Progenitor cell of endocrine pancreas (in vitro differentiated cells): ENCODE measurements around the gene CDH6. TPM values are rescaled to one million over a fixed set of nuclear protein-coding genes. Genes with fewer than 3 reads are reported as not detected.

Experiments used
- DNase-seq: peaks from one replicate; pipeline ENCODE4 v3.0.0; 2021; ENCODE audit warnings: low spot score; ENCODE audit not compliant: unreplicated experiment
- H3K27ac Mint-ChIP-seq: 2 replicates; pipeline ENCODE4 v1.8.0; 2021; ENCODE audit warnings: mild to moderate bottlenecking, moderate library complexity, mixed read lengths
- H3K27me3 Mint-ChIP-seq: 2 replicates; pipeline ENCODE4 v1.8.0; 2021; ENCODE audit warnings: mixed read lengths
- H3K36me3 Mint-ChIP-seq: 2 replicates; pipeline ENCODE4 v1.8.0; 2022; ENCODE audit warnings: mixed read lengths; ENCODE audit not compliant: insufficient read depth
- H3K4me1 Mint-ChIP-seq: 2 replicates; pipeline ENCODE4 v1.8.0; 2021; ENCODE audit warnings: low read depth, mixed read lengths
- H3K4me3 Mint-ChIP-seq: 2 replicates; pipeline ENCODE4 v1.8.0; 2021; ENCODE audit warnings: low read depth, mild to moderate bottlenecking, moderate library complexity, mixed read lengths
- H3K9me3 Mint-ChIP-seq: 2 replicates; pipeline ENCODE4 v1.8.0; 2021; ENCODE audit warnings: low read depth, mixed read lengths
- long read RNA-seq: library from polyadenylated mRNA; unstranded; transcript quantifications from one replicate; pipeline ENCODE4 v2.0.0, GENCODE V29; 2020
- total RNA-seq: library from RNA; stranded (reverse); gene quantifications from 2 replicates; pipeline ENCODE4 v1.2.1, GENCODE V29; 2021
- TF ChIP-seq, protein P1 (sequence below): fragments of 200-600 bp; sonication (generic); IDR thresholded peaks from one replicate; pipeline ENCODE4 v1.5.0; 2021; ENCODE audit warnings: antibody characterized with exemption, mild to moderate bottlenecking; ENCODE audit not compliant: unreplicated experiment

The CDH6 gene
- 132 and 173 TPM in 2 replicates for total RNA-seq
- long read RNA-seq, full-length matches to known transcripts = 49 of 97 reads
- long read RNA-seq, partial matches to known transcripts = 24 of 97 reads
- long read RNA-seq, other reads (novel, unspliced or antisense) = 24 of 97 reads

DNA sequence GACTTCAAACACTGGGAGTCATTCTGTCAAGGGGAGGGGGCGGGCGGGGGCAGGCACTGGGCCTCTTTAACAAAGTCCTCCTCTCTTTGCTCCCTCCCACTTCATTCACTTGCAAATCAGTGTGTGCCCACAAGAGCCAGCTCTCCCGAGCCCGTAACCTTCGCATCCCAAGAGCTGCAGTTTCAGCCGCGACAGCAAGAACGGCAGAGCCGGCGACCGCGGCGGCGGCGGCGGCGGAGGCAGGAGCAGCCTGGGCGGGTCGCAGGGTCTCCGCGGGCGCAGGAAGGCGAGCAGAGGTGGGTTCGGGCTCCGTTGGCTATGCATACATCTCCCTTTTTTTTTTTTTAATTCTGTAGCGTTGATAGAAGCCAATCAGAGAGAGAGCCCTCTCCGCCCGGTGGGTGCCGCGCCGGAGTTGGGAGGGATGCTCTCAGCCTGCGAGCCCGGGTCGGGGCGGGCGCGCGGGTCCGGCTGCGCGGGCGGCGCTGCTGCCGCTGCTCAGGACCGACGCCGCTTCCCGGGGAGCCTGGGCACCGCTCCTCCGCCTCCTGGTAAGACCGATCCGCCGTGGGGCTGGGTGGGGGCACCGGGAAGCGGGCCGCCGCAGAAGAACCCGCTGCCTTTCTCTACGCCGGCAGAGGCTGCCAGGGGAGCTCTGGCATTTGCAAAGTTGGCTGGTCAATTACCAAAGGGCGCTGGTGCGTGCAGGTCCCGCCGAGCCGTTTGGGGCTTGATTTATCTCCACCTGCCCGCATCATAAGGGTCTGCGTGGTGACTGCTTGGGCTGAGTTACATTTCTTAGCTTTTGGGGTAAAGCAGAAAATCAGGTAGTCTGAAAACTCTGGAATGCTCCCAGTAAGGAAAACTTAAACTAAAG is at the start of gene CDH6:
CDH6 (plus strand) TSS at position 96 of the 877 bp plus-strand sequence. CDS start 73,788 bp downstream, outside the sequence.
- TF ChIP-seq, protein P1, sequence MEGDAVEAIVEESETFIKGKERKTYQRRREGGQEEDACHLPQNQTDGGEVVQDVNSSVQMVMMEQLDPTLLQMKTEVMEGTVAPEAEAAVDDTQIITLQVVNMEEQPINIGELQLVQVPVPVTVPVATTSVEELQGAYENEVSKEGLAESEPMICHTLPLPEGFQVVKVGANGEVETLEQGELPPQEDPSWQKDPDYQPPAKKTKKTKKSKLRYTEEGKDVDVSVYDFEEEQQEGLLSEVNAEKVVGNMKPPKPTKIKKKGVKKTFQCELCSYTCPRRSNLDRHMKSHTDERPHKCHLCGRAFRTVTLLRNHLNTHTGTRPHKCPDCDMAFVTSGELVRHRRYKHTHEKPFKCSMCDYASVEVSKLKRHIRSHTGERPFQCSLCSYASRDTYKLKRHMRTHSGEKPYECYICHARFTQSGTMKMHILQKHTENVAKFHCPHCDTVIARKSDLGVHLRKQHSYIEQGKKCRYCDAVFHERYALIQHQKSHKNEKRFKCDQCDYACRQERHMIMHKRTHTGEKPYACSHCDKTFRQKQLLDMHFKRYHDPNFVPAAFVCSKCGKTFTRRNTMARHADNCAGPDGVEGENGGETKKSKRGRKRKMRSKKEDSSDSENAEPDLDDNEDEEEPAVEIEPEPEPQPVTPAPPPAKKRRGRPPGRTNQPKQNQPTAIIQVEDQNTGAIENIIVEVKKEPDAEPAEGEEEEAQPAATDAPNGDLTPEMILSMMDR = no peak
- peak within 1 kb of the TSS; percentile 95 for H3K27ac Mint-ChIP-seq
- no peaks in the 10 kb centered on the region for H3K36me3 Mint-ChIP-seq
- H3K27me3 Mint-ChIP-seq = no peaks in the 10 kb centered on the region
- peak; percentile 56 for DNase-seq
- H3K4me3 Mint-ChIP-seq = peak within 1 kb of the TSS; percentile 95
- no peaks in the 10 kb centered on the region for H3K9me3 Mint-ChIP-seq
- peaks cover 37% of the 10 kb centered on the region for H3K4me1 Mint-ChIP-seq

- H3K36me3 Mint-ChIP-seq = no peaks in the 10 kb centered on the region
- no peak overlapping the region for H3K27ac Mint-ChIP-seq
- H3K4me1 Mint-ChIP-seq = peaks cover 3% of the 10 kb centered on the region
- no peak for DNase-seq
- no peaks in the 10 kb centered on the region for H3K27me3 Mint-ChIP-seq
- TF ChIP-seq, protein P1 = no peak
- H3K4me3 Mint-ChIP-seq = no peak overlapping the region
- H3K9me3 Mint-ChIP-seq = no peaks in the 10 kb centered on the region
These were observed 49.1 kb upstream of the CDH6 start for GRCh38 chr5:31144364-31144763.

DNA sequence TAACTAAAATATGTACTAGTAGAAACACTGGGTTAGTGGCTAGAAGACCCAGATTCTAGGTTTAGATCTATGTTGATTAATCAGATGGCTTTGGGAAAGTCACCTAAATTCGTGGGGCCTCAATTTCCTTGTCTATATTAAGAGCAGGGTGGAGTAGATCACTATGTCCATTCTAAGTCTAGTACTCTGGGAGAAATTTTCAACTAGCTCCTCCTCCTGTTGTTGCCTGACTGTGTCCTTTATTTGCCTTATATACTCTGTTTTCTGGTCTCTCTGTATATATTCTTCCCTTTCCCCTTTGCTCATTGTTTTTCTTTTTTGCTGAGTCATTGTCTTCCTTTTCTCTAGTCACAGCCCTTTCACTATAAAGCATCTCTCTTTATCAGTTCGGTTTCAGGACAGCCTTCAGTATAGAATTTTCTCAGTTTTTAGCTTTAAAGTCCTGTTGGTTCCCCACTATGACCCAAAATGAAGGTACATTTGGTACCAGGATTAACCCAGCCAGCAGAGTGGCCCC is 44.5 kb upstream of the CDH6 start:
- TF ChIP-seq, protein P1 = no peak
- no peaks in the 10 kb centered on the region for H3K36me3 Mint-ChIP-seq
- no peaks in the 10 kb centered on the region for H3K9me3 Mint-ChIP-seq
- no peak overlapping the region for H3K27ac Mint-ChIP-seq
- no peaks in the 10 kb centered on the region for H3K27me3 Mint-ChIP-seq
- DNase-seq = no peak
- H3K4me3 Mint-ChIP-seq = no peak overlapping the region
- peaks cover 3% of the 10 kb centered on the region for H3K4me1 Mint-ChIP-seq

DNA sequence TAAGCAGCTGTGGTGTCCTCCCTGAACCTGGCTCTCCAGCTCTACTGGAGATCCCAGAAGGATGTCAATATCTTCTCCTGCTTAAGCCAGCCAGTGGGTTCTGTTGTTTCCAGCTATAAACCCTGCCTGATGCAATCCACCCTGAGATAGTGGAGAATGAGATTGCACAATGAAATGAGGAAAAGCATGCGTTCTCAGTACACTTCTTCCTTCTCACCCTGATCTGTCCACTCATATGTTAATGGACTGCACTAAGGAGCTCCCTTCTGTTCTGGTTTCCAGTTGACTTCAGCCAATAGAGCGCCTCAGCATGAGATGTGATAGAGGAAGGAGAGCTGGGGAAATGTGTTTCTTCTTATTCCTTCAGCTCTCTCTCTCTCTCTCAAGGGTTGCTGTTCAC is 40.0 kb upstream of the CDH6 start:
- no peaks in the 10 kb centered on the region for H3K36me3 Mint-ChIP-seq
- TF ChIP-seq, protein P1 = no peak

GRCh38 chr5:31156631-31157160 is 36.8 kb upstream of the CDH6 start:
- Mint-ChIP-seq H3K9me3 (no peaks in the 10 kb centered on the region), H3K4me1 (peaks cover 10% of the 10 kb centered on the region), H3K27ac (no peak overlapping the region), H3K4me3 (no peak overlapping the region), H3K27me3 (no peaks in the 10 kb centered on the region), H3K36me3 (no peaks in the 10 kb centered on the region)
- no peak for DNase-seq
- TF ChIP-seq, protein P1 = no peak

More for the DNA sequence above, 40.0 kb upstream of the CDH6 start:
- Mint-ChIP-seq H3K4me3 (no peak overlapping the region), H3K9me3 (no peaks in the 10 kb centered on the region), H3K27me3 (no peaks in the 10 kb centered on the region), H3K4me1 (peaks cover 8% of the 10 kb centered on the region), H3K27ac (no peak overlapping the region)
- DNase-seq = no peak
